AG09319 (cell line): ENCODE measurements around the gene FHIP1B.

ENCODE experiments used
- DNase-seq: peaks from one replicate; pipeline ENCODE4 v3.0.0-alpha.2; 2010; ENCODE audit warnings: low read depth; ENCODE audit errors: extremely low read depth
- TF ChIP-seq, protein P1 (sequence below): IDR thresholded peaks from 2 replicates; pipeline ENCODE4 v1.5.1; 2011; ENCODE audit warnings: low read depth, mild to moderate bottlenecking, inconsistent platforms, low read length, moderate library complexity

Gene FHIP1B

GRCh38 chr11:6268820-6269219 lies 34.4 kb upstream of the FHIP1B start:
- DNase-seq = no peak
- TF ChIP-seq, protein P1, sequence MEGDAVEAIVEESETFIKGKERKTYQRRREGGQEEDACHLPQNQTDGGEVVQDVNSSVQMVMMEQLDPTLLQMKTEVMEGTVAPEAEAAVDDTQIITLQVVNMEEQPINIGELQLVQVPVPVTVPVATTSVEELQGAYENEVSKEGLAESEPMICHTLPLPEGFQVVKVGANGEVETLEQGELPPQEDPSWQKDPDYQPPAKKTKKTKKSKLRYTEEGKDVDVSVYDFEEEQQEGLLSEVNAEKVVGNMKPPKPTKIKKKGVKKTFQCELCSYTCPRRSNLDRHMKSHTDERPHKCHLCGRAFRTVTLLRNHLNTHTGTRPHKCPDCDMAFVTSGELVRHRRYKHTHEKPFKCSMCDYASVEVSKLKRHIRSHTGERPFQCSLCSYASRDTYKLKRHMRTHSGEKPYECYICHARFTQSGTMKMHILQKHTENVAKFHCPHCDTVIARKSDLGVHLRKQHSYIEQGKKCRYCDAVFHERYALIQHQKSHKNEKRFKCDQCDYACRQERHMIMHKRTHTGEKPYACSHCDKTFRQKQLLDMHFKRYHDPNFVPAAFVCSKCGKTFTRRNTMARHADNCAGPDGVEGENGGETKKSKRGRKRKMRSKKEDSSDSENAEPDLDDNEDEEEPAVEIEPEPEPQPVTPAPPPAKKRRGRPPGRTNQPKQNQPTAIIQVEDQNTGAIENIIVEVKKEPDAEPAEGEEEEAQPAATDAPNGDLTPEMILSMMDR = no peak

DNA sequence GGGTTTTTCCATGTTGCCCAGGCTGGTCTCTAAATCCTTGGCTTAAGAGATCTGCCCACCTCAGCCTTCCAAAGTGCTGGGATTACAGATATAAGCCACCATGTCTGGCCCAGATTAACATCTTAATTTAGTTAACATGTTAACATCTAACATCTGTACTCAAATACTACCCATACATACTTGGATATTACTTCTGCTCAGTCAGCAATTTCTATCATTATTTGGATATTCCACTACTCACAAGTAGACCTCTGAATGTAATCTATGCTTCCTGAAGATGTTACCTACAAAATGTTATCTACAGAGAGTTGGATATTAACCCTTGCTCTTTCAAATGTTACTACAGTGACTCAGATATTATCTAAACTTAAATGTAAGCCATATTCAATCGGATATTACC lies 29.2 kb upstream of the FHIP1B start:
- DNase-seq = no peak
- TF ChIP-seq, protein P1 = no peak

DNA sequence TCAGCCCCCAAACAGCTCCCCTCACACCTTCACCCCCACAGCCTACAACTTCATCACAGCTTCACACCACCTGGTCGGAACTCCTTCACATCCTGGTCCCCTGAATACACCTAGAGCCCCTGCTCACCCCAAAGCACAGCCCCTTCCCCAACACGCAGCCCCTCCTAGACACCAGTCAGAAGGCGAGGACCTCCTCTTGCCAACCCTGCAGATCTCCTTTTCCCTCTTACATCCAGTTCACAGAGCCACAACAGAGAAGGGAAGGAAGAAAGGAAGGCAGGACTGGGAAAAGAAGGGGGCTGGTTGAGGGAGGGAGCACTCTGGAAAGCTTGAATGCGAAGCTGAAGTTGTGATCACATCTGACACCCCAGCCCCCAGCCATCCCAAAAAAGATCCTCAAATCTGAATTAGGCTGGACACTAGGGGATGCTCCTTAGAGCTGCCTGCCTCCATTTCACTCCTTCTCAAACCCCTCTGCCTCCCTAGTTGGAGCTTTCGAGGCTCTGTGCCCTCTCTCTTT lies 25.8 kb upstream of the FHIP1B start:
- TF ChIP-seq, protein P1 = no peak

GRCh38 chr11:6258571-6259081 lies 24.2 kb upstream of the FHIP1B start:
- no peak for DNase-seq
- TF ChIP-seq, protein P1 = no peak

More for the DNA sequence above, 25.8 kb upstream of the FHIP1B start:
- DNase-seq = no peak

- TF ChIP-seq, protein P1 = no peak
Measured at GRCh38 chr11:6258141-6258540, 23.7 kb upstream of the FHIP1B start.

GRCh38 chr11:6253197-6253596 lies 18.8 kb upstream of the FHIP1B start:
- TF ChIP-seq, protein P1 = no peak
- no peak for DNase-seq

More at GRCh38 chr11:6258141-6258540, 23.7 kb upstream of the FHIP1B start:
- no peak for DNase-seq

DNA sequence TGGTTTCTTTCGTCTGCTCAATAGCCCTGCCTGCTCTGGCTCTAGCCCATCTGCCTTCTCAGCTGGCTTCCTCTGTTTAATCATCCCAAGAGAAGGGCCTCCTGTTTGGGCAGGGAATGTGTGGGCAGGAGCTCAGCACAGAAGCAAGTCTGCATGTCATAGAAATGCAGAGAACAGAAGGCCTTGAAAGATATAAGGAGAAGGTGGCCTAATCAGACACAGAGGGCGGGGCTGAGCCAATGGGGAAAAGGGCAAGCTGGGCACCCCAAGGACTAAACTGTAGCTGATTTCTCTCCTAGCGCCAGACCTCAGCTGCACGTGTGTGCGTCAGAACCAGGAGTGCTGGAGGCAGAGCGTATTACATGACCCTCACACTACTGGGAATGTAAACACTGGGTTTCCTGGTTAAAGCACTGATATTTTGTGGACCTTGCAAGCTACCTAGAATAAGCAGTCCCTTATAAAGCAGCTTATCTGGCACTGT lies 17.6 kb upstream of the FHIP1B start:
- no peak for DNase-seq
- TF ChIP-seq, protein P1 = no peak
